ENCODE data around the gene POU5F1.

GRCh38 chr6:31197559-31198305 is 27.2 kb upstream of the POU5F1 start:
- TF ChIP-seq POLR2AphosphoS5 (IDR thresholded peaks at IDR 0.05; ENCODE audit: low read depth, low read length) (peak; percentile 56), SIN3A (IDR thresholded peaks at IDR 0.05; ENCODE audit: borderline replicate concordance, insufficient read depth, low read depth, low read length) (0 out of 2 replicates have a peak, but pooled peaks have one; percentile 73), TCF7L2 (IDR thresholded peaks at IDR 0.05; ENCODE audit: low read depth, low read length) (peak; percentile 58; the same call in 1 of the 2 replicates)
- TF ChIP-seq, protein P1, sequence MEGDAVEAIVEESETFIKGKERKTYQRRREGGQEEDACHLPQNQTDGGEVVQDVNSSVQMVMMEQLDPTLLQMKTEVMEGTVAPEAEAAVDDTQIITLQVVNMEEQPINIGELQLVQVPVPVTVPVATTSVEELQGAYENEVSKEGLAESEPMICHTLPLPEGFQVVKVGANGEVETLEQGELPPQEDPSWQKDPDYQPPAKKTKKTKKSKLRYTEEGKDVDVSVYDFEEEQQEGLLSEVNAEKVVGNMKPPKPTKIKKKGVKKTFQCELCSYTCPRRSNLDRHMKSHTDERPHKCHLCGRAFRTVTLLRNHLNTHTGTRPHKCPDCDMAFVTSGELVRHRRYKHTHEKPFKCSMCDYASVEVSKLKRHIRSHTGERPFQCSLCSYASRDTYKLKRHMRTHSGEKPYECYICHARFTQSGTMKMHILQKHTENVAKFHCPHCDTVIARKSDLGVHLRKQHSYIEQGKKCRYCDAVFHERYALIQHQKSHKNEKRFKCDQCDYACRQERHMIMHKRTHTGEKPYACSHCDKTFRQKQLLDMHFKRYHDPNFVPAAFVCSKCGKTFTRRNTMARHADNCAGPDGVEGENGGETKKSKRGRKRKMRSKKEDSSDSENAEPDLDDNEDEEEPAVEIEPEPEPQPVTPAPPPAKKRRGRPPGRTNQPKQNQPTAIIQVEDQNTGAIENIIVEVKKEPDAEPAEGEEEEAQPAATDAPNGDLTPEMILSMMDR (IDR thresholded peaks at IDR 0.05) = no peak
- TF ChIP-seq, protein P2, sequence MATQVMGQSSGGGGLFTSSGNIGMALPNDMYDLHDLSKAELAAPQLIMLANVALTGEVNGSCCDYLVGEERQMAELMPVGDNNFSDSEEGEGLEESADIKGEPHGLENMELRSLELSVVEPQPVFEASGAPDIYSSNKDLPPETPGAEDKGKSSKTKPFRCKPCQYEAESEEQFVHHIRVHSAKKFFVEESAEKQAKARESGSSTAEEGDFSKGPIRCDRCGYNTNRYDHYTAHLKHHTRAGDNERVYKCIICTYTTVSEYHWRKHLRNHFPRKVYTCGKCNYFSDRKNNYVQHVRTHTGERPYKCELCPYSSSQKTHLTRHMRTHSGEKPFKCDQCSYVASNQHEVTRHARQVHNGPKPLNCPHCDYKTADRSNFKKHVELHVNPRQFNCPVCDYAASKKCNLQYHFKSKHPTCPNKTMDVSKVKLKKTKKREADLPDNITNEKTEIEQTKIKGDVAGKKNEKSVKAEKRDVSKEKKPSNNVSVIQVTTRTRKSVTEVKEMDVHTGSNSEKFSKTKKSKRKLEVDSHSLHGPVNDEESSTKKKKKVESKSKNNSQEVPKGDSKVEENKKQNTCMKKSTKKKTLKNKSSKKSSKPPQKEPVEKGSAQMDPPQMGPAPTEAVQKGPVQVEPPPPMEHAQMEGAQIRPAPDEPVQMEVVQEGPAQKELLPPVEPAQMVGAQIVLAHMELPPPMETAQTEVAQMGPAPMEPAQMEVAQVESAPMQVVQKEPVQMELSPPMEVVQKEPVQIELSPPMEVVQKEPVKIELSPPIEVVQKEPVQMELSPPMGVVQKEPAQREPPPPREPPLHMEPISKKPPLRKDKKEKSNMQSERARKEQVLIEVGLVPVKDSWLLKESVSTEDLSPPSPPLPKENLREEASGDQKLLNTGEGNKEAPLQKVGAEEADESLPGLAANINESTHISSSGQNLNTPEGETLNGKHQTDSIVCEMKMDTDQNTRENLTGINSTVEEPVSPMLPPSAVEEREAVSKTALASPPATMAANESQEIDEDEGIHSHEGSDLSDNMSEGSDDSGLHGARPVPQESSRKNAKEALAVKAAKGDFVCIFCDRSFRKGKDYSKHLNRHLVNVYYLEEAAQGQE (IDR thresholded peaks at IDR 0.05; ENCODE audit: insufficient read depth in 1 of 2, low read depth in 2 of 2, low read length in 1 of 2) = no peak

All from Panc1 (cell line).